GM21367 (cell line): Measurements from ENCODE around the gene PLS3.
"Not testable (repeated sequence)": the region's sequence is repeated elsewhere in the genome, so short reads cannot be mapped to it uniquely, and the experiment has no call there.

ENCODE experiments used
- ATAC-seq: cut with Tn5 transposase; IDR thresholded peaks from one replicate; pipeline ENCODE4 v1.9.1; 2021; ENCODE audit not compliant: unreplicated experiment

Gene PLS3, protein sequence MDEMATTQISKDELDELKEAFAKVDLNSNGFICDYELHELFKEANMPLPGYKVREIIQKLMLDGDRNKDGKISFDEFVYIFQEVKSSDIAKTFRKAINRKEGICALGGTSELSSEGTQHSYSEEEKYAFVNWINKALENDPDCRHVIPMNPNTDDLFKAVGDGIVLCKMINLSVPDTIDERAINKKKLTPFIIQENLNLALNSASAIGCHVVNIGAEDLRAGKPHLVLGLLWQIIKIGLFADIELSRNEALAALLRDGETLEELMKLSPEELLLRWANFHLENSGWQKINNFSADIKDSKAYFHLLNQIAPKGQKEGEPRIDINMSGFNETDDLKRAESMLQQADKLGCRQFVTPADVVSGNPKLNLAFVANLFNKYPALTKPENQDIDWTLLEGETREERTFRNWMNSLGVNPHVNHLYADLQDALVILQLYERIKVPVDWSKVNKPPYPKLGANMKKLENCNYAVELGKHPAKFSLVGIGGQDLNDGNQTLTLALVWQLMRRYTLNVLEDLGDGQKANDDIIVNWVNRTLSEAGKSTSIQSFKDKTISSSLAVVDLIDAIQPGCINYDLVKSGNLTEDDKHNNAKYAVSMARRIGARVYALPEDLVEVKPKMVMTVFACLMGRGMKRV

GRCh38 chrX:115560978-115561604, at the start of gene PLS3:
PLS3 (plus strand) TSS chrX:115561174; CDS start chrX:115610251, 49,077 bp downstream.
- ATAC-seq: no peak

GRCh38 chrX:115518113-115518512, 42.9 kb upstream of the PLS3 start:
- ATAC-seq: no peak

- no peak for ATAC-seq
Measured at GRCh38 chrX:115521741-115522140, 39.2 kb upstream of the PLS3 start.

DNA sequence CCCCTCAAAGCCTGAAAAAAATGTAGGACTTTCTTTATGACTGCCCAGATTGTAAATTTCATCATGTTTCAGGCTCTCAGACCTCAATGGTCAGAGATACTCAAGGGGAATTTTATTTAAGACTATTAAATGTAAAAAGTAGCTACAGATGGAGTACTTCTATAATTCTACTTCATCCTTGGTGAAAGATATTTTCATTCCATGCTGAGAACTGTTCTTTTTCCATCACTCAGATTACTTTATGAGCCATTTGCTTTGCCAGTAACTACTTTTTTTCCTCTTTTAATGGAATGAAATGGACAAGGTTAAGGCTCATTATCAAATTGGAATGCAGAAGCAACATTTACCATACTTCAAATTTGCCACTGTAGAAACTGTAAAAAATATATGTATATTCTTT, 38.0 kb upstream of the PLS3 start:
- ATAC-seq: no peak

- no peak for ATAC-seq
Measured at GRCh38 chrX:115525486-115525885, 35.5 kb upstream of the PLS3 start.

DNA sequence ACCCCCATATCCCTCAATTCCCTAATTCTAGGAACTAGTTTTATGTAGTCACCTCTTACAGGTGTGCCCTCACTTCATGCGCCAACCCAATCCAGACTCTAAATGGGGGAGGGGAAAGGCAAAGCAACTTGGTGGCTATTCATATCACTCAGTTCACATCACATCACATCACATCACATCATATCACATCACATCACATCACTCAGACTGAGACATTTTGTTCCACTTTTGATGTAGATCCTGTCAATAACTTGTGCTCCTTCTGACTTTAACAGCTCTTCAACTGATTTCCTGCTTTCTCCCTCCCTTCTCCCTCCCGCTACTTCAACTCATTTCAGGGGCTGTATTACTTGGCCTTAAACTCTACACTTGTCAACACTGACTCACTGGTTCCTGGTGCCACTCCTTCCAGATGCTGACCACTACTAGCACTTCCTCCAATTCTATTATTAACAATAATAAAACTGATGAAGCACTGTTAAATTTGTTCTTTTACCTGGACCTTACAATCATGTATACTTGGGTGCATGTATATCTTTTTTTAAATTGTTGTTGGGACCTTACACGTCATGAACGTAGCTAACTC, 29.1 kb upstream of the PLS3 start:
- no peak for ATAC-seq

- ATAC-seq: no peak
Measured at GRCh38 chrX:115533485-115533884, 27.5 kb upstream of the PLS3 start.

- ATAC-seq: no peak
Measured at GRCh38 chrX:115534383-115534782, 26.6 kb upstream of the PLS3 start.

- no peak for ATAC-seq
Measured at GRCh38 chrX:115535421-115535820, 25.6 kb upstream of the PLS3 start.

GRCh38 chrX:115535844-115536243, 25.1 kb upstream of the PLS3 start:
- no peak for ATAC-seq

- ATAC-seq: no peak
Measured at GRCh38 chrX:115539841-115540240, 21.1 kb upstream of the PLS3 start.

GRCh38 chrX:115541045-115541444, 19.9 kb upstream of the PLS3 start:
- not testable (repeated sequence) for ATAC-seq

- no peak for ATAC-seq
Measured at GRCh38 chrX:115547448-115547847, 13.5 kb upstream of the PLS3 start.

GRCh38 chrX:115549008-115549407, 12.0 kb upstream of the PLS3 start:
- no peak for ATAC-seq

GRCh38 chrX:115553171-115553570, 7.8 kb upstream of the PLS3 start:
- ATAC-seq: no peak

- ATAC-seq: no peak
Measured at GRCh38 chrX:115559672-115560071, 1.3 kb upstream of the PLS3 start.

- no peak for ATAC-seq
Measured at GRCh38 chrX:115560211-115560977, 580 bp upstream of the PLS3 start.

GRCh38 chrX:115561605-115562479, 868 bp downstream of the PLS3 start:
- no peak for ATAC-seq

DNA sequence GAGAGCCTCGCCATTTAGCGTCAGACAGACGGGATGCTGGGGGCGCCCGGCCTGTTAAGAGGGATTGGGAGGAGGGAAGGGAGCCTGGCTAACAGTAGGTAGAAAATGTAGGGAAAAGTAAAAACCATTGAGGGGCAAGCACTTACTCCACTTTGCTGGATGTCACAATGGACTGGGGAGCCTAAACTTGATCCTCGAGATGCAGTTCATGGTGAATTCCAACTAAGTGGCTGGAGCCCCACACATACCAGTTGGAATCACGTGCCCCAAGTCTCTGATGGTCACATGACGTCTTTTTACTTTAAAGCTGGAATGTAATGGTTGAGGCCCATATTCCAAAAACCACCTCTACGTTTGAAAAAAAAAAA, 1.5 kb downstream of the PLS3 start:
- ATAC-seq: no peak

GRCh38 chrX:115563633-115564162, 2.7 kb downstream of the PLS3 start:
- no peak for ATAC-seq
